GM12878 (cell line): ENCODE data around the gene DNAH2. TPM values are rescaled to one million over a fixed set of nuclear protein-coding genes. Genes with fewer than 3 reads are reported as not detected.

ENCODE experiments used
- ATAC-seq: fragments of 200-7000 bp; cut with Tn5 transposase; 3 replicates; pipeline ENCODE4 v1.9.1; 2020; ENCODE audit warnings: mild to moderate bottlenecking, moderate library complexity
- BruUV-seq: library from RNA; stranded (reverse); fragments of 400-500 nt; replicated peaks from 2 replicates; lab custom pipeline; 2021; lab: Mats Ljungman, UMichigan
- CTCF ChIA-PET: fragments of 300-600 bp; sonication (Branson Sonifier 250); formaldehyde crosslinking; extraction: SDS; loops from one replicate; lab custom pipeline; 2021; ENCODE audit warnings: inconsistent platforms; lab: Yijun Ruan, JAX
- POLR2A ChIA-PET: fragments of 350-600 bp; formaldehyde crosslinking; extraction: SDS; loops from one replicate; lab custom pipeline; 2021; ENCODE audit warnings: inconsistent platforms; lab: Charles Lee
- RAD21 ChIA-PET: fragments of 300-600 bp; sonication (Branson Sonifier 250); formaldehyde crosslinking; loops from one replicate; lab custom pipeline; 2023; ENCODE audit warnings: antibody characterized with exemption; ENCODE audit not compliant: unreplicated experiment; lab: Charles Lee
- SMC1A ChIA-PET: fragments of 300-600 bp; sonication (Branson Sonifier 250); formaldehyde crosslinking; loops from one replicate; lab custom pipeline; 2023; ENCODE audit not compliant: unreplicated experiment, uncharacterized antibody; lab: Charles Lee
- DNase-seq: peaks from one replicate; pipeline ENCODE4 v3.0.0-alpha.2; 2011; ENCODE audit warnings: low read depth, low spot score
- FAIRE-seq: peaks from 3 replicates; lab custom pipeline; 2011; peaks lifted over from hg19 to GRCh38; lab: Jason Lieb, UNC
- H2AFZ ChIP-seq: 2 replicates; pipeline ENCODE4 v1.6.0; 2011; ENCODE audit warnings: low read depth, low read length, control low read depth; ENCODE audit not compliant: control insufficient read depth
- H3K27ac ChIP-seq: 2 replicates; pipeline ENCODE4 v1.5.1; 2011; ENCODE audit warnings: control low read depth; ENCODE audit not compliant: control insufficient read depth, insufficient read depth
- H3K27me3 ChIP-seq, 2 experiments: replicated peaks in 1 of 2; 2 replicates each; pipeline versions ENCODE4 v1.6.0 to v1.6.1; 2011; ENCODE audit warnings: low read length in 1 of 2; ENCODE audit not compliant: control insufficient read depth in 2 of 2, insufficient read depth in 2 of 2
- H3K36me3 ChIP-seq, 2 experiments: 2 replicates each; pipeline ENCODE4 v1.5.1; 2011; ENCODE audit warnings: low read length in 1 of 2; ENCODE audit not compliant: control insufficient read depth in 2 of 2, insufficient read depth in 2 of 2
- H3K4me1 ChIP-seq: 2 replicates; pipeline ENCODE4 v1.6.1; 2011; ENCODE audit warnings: mild to moderate bottlenecking, low read length, moderate library complexity, mixed read lengths; ENCODE audit not compliant: control insufficient read depth, insufficient read depth
- H3K4me2 ChIP-seq: 2 replicates; pipeline ENCODE4 v1.6.0; 2011; ENCODE audit warnings: control low read depth; ENCODE audit not compliant: control insufficient read depth, insufficient read depth
- H3K4me3 ChIP-seq: fragments of 200-600 bp; sonication (generic); 2 replicates; pipeline ENCODE4 v1.5.1; 2016
- H3K79me2 ChIP-seq: 2 replicates; pipeline ENCODE4 v1.6.0; 2011; ENCODE audit warnings: low read length; ENCODE audit not compliant: control insufficient read depth, insufficient read depth
- H3K9ac ChIP-seq: 2 replicates; pipeline ENCODE4 v1.8.0; 2011; ENCODE audit warnings: low read length, control low read depth, mixed read lengths; ENCODE audit not compliant: control insufficient read depth, insufficient read depth
- H3K9me3 ChIP-seq: replicated peaks from 3 replicates; pipeline ENCODE4 v1.5.1; 2011; ENCODE audit warnings: mild to moderate bottlenecking, low read length; ENCODE audit not compliant: control insufficient read depth, insufficient read depth
- H4K20me1 ChIP-seq: 2 replicates; pipeline ENCODE4 v1.6.0; 2011; ENCODE audit not compliant: control insufficient read depth, insufficient read depth
- BRCA1 ChIP-seq: IDR thresholded peaks from 2 replicates; pipeline ENCODE4 v1.6.1; 2011; ENCODE audit warnings: low read depth, low read length, improper control_type of control experiment
- DPF2 ChIP-seq: fragments of 450-650 bp; IDR thresholded peaks from 2 replicates; pipeline ENCODE4 v1.6.1; 2017; ENCODE audit warnings: mild to moderate bottlenecking
- IKZF1 ChIP-seq: fragments of 450-650 bp; conservative IDR thresholded peaks from 2 replicates; pipeline ENCODE4 v1.6.1; 2017; ENCODE audit warnings: antibody characterized with exemption, mild to moderate bottlenecking
- IRF4 ChIP-seq: IDR thresholded peaks from 2 replicates; pipeline ENCODE4 v1.6.1; 2011; ENCODE audit warnings: low read depth, low read length
- KAT2A ChIP-seq: conservative IDR thresholded peaks from 2 replicates; pipeline ENCODE4 v1.6.1; 2011; ENCODE audit warnings: low read depth, low read length; ENCODE audit not compliant: control insufficient read depth
- NFIC ChIP-seq: IDR thresholded peaks from 2 replicates; pipeline ENCODE4 v1.6.1; 2012; ENCODE audit warnings: low read depth, mild to moderate bottlenecking, inconsistent platforms, low read length, moderate library complexity
- NRF1 ChIP-seq: conservative IDR thresholded peaks from 2 replicates; pipeline ENCODE4 v1.6.1; 2011; ENCODE audit warnings: mild to moderate bottlenecking, low read depth, low read length, improper control_type of control experiment
- RFX5 ChIP-seq: IDR thresholded peaks from 2 replicates; pipeline ENCODE4 v1.6.1; 2011; ENCODE audit warnings: low read depth, low read length, improper control_type of control experiment
- TARDBP ChIP-seq: IDR thresholded peaks from 2 replicates; pipeline ENCODE4 v1.6.1; 2016; ENCODE audit warnings: borderline replicate concordance
- WGBS: methylation state at CpG from one replicate; pipeline ENCODE4 v1.1.6; 2016; ENCODE audit warnings: low lambda C conversion rate; ENCODE audit not compliant: insufficient replicate concordance, insufficient coverage; ENCODE audit errors: missing lambda C conversion rate; 5-methylcytosine and 5-hydroxymethylcytosine counted together
- in situ Hi-C: fragments of 300-500 bp; cut with MboI; formaldehyde crosslinking; loops from 9 replicates; pipeline ENCODE4 v1.14.3; 2018; ENCODE audit warnings: mixed read lengths
- intact Hi-C: fragments of 100-400 bp; cut with micrococcal nuclease; formaldehyde crosslinking; loops from one replicate; pipeline ENCODE4 v1.14.2; 2022; ENCODE audit not compliant: unreplicated experiment
- polyA plus RNA-seq, 11 experiments: library from polyadenylated mRNA; depleted of rRNA in 4 of 11; unstranded in 6 of 11; stranded (reverse) in 5 of 11; fragments of >200 nt; fragmentation: Nextera tagmentation in 4 of 11; fragmentation: Illumina TruSeq in 1 of 11; extraction: Ambion mirVana in 4 of 11; extraction: Trizol in 1 of 11; gene quantifications; 1 replicate in 1 of 11; 2 replicates in 10 of 11; pipeline versions ENCODE4 v1.2.1 to v1.2.3, GENCODE V29; 2011 to 2016; ENCODE audit warnings: inconsistent platforms in 2 of 11, missing spikeins in 2 of 11, low read depth in 1 of 11
- total RNA-seq, 4 experiments: library from RNA; depleted of rRNA in 3 of 4; stranded (reverse); fragments of >200 nt in 3 of 4; fragmentation: Illumina TruSeq in 1 of 4; extraction: Trizol in 1 of 4; gene quantifications; 2 replicates each; pipeline versions ENCODE4 v1.2.1 to v1.2.3, GENCODE V29; 2013 to 2021
- TF ChIP-seq, protein P1 (sequence below): IDR thresholded peaks from 2 replicates; pipeline ENCODE4 v1.6.1; 2012; ENCODE audit warnings: improper control_type of control experiment, low read depth, low read length; ENCODE audit not compliant: insufficient replicate concordance
- TF ChIP-seq, protein P2 (sequence below): IDR thresholded peaks from 2 replicates; pipeline ENCODE4 v1.6.1; 2012; ENCODE audit warnings: low read depth, low read length, improper control_type of control experiment
- TF ChIP-seq, protein P3 (sequence below): fragments of 450-650 bp; IDR thresholded peaks from 2 replicates; pipeline ENCODE4 v1.6.1; 2017; ENCODE audit warnings: mild to moderate bottlenecking, low read depth, inconsistent platforms; ENCODE audit not compliant: poor library complexity, severe bottlenecking

The DNAH2 gene
- total and polyA plus RNA-seq, 10 of the 15 experiments (the other 5 are each of a cell fraction or from before 2014, with no cell fraction given): not detected

DNA sequence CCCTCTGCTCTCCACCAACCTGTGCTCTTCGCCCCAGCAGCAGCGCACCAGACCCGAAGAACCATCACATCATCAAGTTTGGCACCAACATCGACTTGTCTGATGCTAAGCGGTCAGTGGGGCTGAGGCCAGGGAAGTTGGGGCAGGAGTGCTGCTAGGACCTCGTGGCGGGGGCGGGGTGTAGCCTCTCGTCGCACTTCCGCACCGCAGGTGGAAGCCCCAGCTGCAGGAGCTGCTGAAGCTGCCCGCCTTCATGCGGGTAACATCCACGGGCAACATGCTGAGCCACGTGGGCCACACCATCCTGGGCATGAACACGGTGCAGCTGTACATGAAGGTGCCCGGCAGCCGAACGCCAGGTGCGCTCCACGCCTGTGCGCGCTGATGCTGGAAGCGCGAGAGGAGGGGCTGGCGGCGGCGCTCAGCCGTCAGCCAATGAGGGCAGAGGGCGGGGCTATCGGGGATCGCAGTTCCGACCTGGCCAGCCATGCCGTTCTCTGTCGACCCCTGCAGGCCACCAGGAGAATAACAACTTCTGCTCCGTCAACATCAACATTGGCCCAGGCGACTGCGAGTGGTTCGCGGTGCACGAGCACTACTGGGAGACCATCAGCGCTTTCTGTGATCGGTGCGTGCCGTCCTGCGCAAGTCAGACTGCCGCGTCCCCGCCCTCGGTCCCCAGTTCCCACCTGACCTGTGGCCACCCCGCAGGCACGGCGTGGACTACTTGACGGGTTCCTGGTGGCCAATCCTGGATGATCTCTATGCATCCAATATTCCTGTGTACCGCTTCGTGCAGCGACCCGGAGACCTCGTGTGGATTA is 134.1 kb downstream of the DNAH2 start (continued):
- TF ChIP-seq, protein P1, sequence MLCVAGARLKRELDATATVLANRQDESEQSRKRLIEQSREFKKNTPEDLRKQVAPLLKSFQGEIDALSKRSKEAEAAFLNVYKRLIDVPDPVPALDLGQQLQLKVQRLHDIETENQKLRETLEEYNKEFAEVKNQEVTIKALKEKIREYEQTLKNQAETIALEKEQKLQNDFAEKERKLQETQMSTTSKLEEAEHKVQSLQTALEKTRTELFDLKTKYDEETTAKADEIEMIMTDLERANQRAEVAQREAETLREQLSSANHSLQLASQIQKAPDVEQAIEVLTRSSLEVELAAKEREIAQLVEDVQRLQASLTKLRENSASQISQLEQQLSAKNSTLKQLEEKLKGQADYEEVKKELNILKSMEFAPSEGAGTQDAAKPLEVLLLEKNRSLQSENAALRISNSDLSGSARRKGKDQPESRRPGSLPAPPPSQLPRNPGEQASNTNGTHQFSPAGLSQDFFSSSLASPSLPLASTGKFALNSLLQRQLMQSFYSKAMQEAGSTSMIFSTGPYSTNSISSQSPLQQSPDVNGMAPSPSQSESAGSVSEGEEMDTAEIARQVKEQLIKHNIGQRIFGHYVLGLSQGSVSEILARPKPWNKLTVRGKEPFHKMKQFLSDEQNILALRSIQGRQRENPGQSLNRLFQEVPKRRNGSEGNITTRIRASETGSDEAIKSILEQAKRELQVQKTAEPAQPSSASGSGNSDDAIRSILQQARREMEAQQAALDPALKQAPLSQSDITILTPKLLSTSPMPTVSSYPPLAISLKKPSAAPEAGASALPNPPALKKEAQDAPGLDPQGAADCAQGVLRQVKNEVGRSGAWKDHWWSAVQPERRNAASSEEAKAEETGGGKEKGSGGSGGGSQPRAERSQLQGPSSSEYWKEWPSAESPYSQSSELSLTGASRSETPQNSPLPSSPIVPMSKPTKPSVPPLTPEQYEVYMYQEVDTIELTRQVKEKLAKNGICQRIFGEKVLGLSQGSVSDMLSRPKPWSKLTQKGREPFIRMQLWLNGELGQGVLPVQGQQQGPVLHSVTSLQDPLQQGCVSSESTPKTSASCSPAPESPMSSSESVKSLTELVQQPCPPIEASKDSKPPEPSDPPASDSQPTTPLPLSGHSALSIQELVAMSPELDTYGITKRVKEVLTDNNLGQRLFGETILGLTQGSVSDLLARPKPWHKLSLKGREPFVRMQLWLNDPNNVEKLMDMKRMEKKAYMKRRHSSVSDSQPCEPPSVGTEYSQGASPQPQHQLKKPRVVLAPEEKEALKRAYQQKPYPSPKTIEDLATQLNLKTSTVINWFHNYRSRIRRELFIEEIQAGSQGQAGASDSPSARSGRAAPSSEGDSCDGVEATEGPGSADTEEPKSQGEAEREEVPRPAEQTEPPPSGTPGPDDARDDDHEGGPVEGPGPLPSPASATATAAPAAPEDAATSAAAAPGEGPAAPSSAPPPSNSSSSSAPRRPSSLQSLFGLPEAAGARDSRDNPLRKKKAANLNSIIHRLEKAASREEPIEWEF: no peak
- no peak for TF ChIP-seq BRCA1
- TF ChIP-seq IRF4: no peak
- TF ChIP-seq IKZF1: no peak; the same call in 1 of the 2 replicates

DNA sequence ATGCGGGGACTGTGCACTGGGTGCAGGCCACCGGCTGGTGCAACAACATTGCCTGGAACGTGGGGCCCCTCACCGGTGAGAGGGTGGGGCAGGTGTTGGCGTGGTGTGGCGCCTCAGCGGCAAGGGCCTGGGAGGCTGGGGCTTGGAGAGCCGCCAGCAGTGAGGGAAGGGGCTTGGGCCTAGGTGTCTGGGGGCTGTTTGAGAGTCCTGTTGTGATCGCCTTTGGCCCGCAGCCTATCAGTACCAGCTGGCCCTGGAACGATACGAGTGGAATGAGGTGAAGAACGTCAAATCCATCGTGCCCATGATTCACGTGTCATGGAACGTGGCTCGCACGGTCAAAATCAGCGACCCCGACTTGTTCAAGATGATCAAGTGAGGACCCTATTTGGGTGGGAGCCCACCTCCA is 134.7 kb downstream of the DNAH2 start:
- peaks cover 12 to 20% of the 10 kb centered on the region in 2 experiments; a peak in 3 of 4 replicates for H3K36me3 ChIP-seq
- H3K4me2 ChIP-seq: no peak overlapping the region
- no peak overlapping the region for H3K4me3 ChIP-seq
- H3K27me3 ChIP-seq: no peaks in the 10 kb centered on the region
- in situ Hi-C loops: no loop called here
- H3K9ac ChIP-seq: no peak overlapping the region
- no peaks in the 10 kb centered on the region for H3K9me3 ChIP-seq
- no peaks in the 10 kb centered on the region; the same call in 1 of the 2 replicates for H4K20me1 ChIP-seq
- intact Hi-C loops: no loop called here
- FAIRE-seq (no peak), ATAC-seq (no peak), DNase-seq (no peak)
- SMC1A ChIA-PET: interaction anchor here (2.3 kb wide), 2 partner anchors 18 to 29 kb away, joined by 8 to 14 read pairs; partner anchors contain the start of gene KDM6B
- WGBS: 88% methylated on average over 20 of the region's 20 CpGs
- POLR2A ChIA-PET: no interaction called here
- H2AFZ ChIP-seq: no peak overlapping the region
- no TSS peak for BruUV-seq
- CTCF ChIA-PET: interaction anchor here (1.8 to 3.3 kb wide), 3 partner anchors 19 to 109 kb away, joined by 11 to 47 read pairs (median 12); partner anchors contain the start of gene KDM6B
- no peak overlapping the region for H3K27ac ChIP-seq
- peaks cover 26% of the 10 kb centered on the region for H3K4me1 ChIP-seq
- RAD21 ChIA-PET: interaction anchor here (2.1 kb wide), 1 partner anchor 109 kb away, joined by 8 read pairs; no protein-coding TSS in a partner anchor
- H3K79me2 ChIP-seq: peaks cover 10% of the 10 kb centered on the region
- TF ChIP-seq DPF2 (no peak), TARDBP (no peak), NRF1 (no peak), KAT2A (no peak), RFX5 (no peak), NFIC (no peak)
- TF ChIP-seq, protein P2, sequence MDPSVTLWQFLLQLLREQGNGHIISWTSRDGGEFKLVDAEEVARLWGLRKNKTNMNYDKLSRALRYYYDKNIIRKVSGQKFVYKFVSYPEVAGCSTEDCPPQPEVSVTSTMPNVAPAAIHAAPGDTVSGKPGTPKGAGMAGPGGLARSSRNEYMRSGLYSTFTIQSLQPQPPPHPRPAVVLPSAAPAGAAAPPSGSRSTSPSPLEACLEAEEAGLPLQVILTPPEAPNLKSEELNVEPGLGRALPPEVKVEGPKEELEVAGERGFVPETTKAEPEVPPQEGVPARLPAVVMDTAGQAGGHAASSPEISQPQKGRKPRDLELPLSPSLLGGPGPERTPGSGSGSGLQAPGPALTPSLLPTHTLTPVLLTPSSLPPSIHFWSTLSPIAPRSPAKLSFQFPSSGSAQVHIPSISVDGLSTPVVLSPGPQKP: no peak
- TF ChIP-seq, protein P3, sequence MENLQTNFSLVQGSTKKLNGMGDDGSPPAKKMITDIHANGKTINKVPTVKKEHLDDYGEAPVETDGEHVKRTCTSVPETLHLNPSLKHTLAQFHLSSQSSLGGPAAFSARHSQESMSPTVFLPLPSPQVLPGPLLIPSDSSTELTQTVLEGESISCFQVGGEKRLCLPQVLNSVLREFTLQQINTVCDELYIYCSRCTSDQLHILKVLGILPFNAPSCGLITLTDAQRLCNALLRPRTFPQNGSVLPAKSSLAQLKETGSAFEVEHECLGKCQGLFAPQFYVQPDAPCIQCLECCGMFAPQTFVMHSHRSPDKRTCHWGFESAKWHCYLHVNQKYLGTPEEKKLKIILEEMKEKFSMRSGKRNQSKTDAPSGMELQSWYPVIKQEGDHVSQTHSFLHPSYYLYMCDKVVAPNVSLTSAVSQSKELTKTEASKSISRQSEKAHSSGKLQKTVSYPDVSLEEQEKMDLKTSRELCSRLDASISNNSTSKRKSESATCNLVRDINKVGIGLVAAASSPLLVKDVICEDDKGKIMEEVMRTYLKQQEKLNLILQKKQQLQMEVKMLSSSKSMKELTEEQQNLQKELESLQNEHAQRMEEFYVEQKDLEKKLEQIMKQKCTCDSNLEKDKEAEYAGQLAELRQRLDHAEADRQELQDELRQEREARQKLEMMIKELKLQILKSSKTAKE: no peak
